ENCODE measurements around the gene VSTM2L. TPM values are rescaled to one million over a fixed set of nuclear protein-coding genes. Genes with fewer than 3 reads are reported as not detected.

The VSTM2L gene, protein sequence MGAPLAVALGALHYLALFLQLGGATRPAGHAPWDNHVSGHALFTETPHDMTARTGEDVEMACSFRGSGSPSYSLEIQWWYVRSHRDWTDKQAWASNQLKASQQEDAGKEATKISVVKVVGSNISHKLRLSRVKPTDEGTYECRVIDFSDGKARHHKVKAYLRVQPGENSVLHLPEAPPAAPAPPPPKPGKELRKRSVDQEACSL
- not detected for total RNA-seq

DNA sequence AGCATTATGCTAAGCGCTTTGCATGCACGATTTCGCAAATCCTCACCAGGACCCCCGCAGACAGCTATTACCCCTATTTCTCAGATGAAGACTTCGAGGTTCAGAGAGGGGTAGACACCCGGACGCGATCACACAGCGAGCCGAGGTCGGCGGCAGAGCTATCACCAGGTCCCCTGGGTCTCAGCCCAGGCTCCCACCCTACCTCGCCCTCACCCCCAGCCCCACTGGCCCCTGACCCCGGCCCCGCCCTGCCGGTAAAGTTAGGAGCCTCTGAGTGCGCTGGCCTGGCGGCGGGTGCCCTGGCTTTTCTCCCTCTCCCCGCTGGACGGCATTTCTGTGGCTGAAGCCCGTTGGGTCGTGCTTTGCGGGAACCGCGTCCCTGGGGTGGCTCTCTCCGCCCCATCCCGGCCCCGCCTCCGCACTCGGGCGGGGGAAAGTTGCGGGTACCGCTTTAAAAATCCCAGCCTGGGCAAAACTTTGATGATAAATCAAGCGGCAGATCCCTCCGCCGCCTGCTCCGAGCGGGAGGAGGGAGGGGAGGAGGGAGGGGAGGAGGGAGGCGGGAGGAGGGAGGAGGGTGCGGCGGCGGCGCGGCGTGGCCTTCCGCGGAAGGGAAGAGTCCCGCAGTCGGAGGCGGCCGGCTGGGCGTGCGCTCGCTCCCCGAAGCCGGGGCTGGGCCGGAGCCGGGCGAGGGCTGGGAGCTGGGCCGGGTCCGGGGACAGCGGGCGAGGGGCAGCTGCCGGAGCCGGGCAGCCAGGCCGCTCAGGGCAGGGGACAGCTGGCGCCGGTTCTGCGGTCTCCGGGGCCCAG, at the start of gene VSTM2L:
VSTM2L (plus strand) TSS at position 624 of the 810 bp plus-strand sequence. CDS start 224 bp downstream, outside the sequence.

Other genes starting within 250 kb of the VSTM2L start
- 10 to 100 TPM; 58.0 to 58.4 TPM for gene CTNNBL1, start 209.1 kb upstream of the VSTM2L start, total RNA-seq
- gene TTI1, start 130.3 kb downstream of the VSTM2L start, total RNA-seq = 10 to 100 TPM; 23.8 to 24.8 TPM
- 10 to 100 TPM; 34.3 to 34.7 TPM for gene RPRD1B, start 130.6 kb downstream of the VSTM2L start, total RNA-seq